Measurements from ENCODE around the gene JARID2. TPM values are rescaled to one million over a fixed set of nuclear protein-coding genes. Genes with fewer than 3 reads are reported as not detected.

JARID2 gene
- total and polyA plus RNA-seq, 3 donors from 2014 or later, result 36.1 to 60.8 (median 53.7) TPM

GRCh38 chr6:15384901-15385300 lies 139.0 kb downstream of the JARID2 start:
- intact Hi-C loops (cut with DNase I; ENCODE audit: low total_unique reads), result no loop called here
- H3K4me3 ChIP-seq, result no peak overlapping the region
- no peak for DNase-seq
- peaks cover 11% of the 10 kb centered on the region for H3K4me1 ChIP-seq
- H3K27ac ChIP-seq, result no peak overlapping the region
- 47 to 50% methylated on average over 4 of the region's 4 CpGs for WGBS, 2 donors
- no peaks in the 10 kb centered on the region for H3K36me3 ChIP-seq (ENCODE audit: low read depth, missing control alignments)
- no peaks in the 10 kb centered on the region for H3K27me3 ChIP-seq
- H3K9me3 ChIP-seq, result no peaks in the 10 kb centered on the region
- TF ChIP-seq CTCF (IDR thresholded peaks at IDR 0.05), result no peak
- TF ChIP-seq POLR2A (IDR thresholded peaks at IDR 0.05), result no peak

- H3K4me3 ChIP-seq, result no peak overlapping the region
- no peaks in the 10 kb centered on the region for H3K36me3 ChIP-seq (ENCODE audit: low read depth, missing control alignments)
- H3K4me1 ChIP-seq, result peaks cover 15% of the 10 kb centered on the region
- no peaks in the 10 kb centered on the region for H3K27me3 ChIP-seq
- intact Hi-C loops (cut with DNase I; ENCODE audit: low total_unique reads), result no loop called here
- no peaks in the 10 kb centered on the region for H3K9me3 ChIP-seq
- 77 to 86% methylated on average over 6 of the region's 6 CpGs for WGBS, 2 donors
- TF ChIP-seq CTCF (IDR thresholded peaks at IDR 0.05) (no peak), POLR2A (IDR thresholded peaks at IDR 0.05) (no peak)
- H3K27ac ChIP-seq, result no peak overlapping the region
- DNase-seq, result no peak
Measured at GRCh38 chr6:15385521-15385920, 139.7 kb downstream of the JARID2 start.

GRCh38 chr6:15386110-15386755 lies 140.4 kb downstream of the JARID2 start:
- no peak overlapping the region for H3K27ac ChIP-seq
- peaks cover 15% of the 10 kb centered on the region for H3K4me1 ChIP-seq
- TF ChIP-seq CTCF (IDR thresholded peaks at IDR 0.05) (no peak), POLR2A (IDR thresholded peaks at IDR 0.05) (no peak)
- H3K27me3 ChIP-seq, result no peaks in the 10 kb centered on the region
- H3K36me3 ChIP-seq (ENCODE audit: low read depth, missing control alignments), result no peaks in the 10 kb centered on the region
- no peaks in the 10 kb centered on the region for H3K9me3 ChIP-seq
- intact Hi-C loops (cut with DNase I; ENCODE audit: low total_unique reads), result no loop called here
- no peak for DNase-seq
- no peak overlapping the region for H3K4me3 ChIP-seq
- WGBS, 2 donors, result 78 to 84% methylated on average over 7 of the region's 7 CpGs

GRCh38 chr6:15386756-15387112 lies 140.9 kb downstream of the JARID2 start:
- TF ChIP-seq POLR2A (IDR thresholded peaks at IDR 0.05), result no peak
- TF ChIP-seq CTCF (IDR thresholded peaks at IDR 0.05), result no peak
- intact Hi-C loops (cut with DNase I; ENCODE audit: low total_unique reads), result no loop called here
- Histone ChIP-seq H3K4me1 (peaks cover 15% of the 10 kb centered on the region), H3K4me3 (no peak overlapping the region), H3K36me3 (ENCODE audit: low read depth, missing control alignments) (no peaks in the 10 kb centered on the region), H3K27ac (no peak overlapping the region), H3K9me3 (no peaks in the 10 kb centered on the region), H3K27me3 (no peaks in the 10 kb centered on the region)
- DNase-seq, result no peak
- 85 to 93% methylated on average over 3 of the region's 3 CpGs for WGBS, 2 donors

GRCh38 chr6:15387118-15387517 lies 141.2 kb downstream of the JARID2 start:
- intact Hi-C loops (cut with DNase I; ENCODE audit: low total_unique reads), result no loop called here
- H3K27ac ChIP-seq, result no peak overlapping the region
- H3K27me3 ChIP-seq, result no peaks in the 10 kb centered on the region
- no peak overlapping the region for H3K4me3 ChIP-seq
- DNase-seq, result no peak
- WGBS, 2 donors, result 76 to 86% methylated on average over 5 of the region's 5 CpGs
- H3K4me1 ChIP-seq, result peaks cover 15% of the 10 kb centered on the region
- H3K36me3 ChIP-seq (ENCODE audit: low read depth, missing control alignments), result no peaks in the 10 kb centered on the region
- TF ChIP-seq CTCF (IDR thresholded peaks at IDR 0.05) (no peak), POLR2A (IDR thresholded peaks at IDR 0.05) (no peak)
- no peaks in the 10 kb centered on the region for H3K9me3 ChIP-seq

Data from testis (tissue), 3 donors.